HG02943 (cell line): ENCODE results near the gene CCL18.
A peak's percentile ranks its signal among the peaks of the same experiment; 100 is the strongest.
"Not testable (repeated sequence)": the region's sequence is repeated elsewhere in the genome, so short reads cannot be mapped to it uniquely, and the experiment has no call there.

Experiments used
- ATAC-seq: cut with Tn5 transposase; IDR thresholded peaks from one replicate; pipeline ENCODE4 v1.9.1; 2021; ENCODE audit warnings: mild to moderate bottlenecking, low read depth, moderate library complexity; ENCODE audit not compliant: unreplicated experiment

The CCL18 gene

DNA sequence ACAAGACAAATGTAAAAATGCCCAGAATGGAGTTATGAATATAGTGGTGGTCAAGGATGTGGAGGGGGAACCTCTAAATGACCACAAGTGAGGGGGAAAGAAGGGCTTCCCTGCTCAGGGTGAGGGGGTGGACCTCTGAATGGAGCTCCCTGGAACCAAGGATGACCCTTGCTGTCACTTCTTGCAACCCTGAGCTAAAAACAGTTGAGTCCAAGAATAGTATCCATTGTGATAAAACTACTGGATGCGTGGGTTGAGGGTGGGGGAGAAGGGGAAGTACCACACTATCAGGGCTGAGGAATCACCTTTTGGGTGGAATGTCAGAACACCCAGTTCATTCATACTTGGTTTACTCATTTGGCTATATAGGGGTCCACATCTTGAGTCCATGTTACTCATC, 34.9 kb downstream of the CCL18 start:
- ATAC-seq = not testable (repeated sequence)

- ATAC-seq = peak; percentile 77
Observed at GRCh38 chr17:36103401-36103975, 39.4 kb downstream of the CCL18 start, which contains the start of gene CCL4. Gene CCL4 (plus strand): TSS chr17:36103827. CDS start chr17:36103906, 79 bp downstream.

GRCh38 chr17:36104246-36104645, 40.2 kb downstream of the CCL18 start:
- not testable (repeated sequence) for ATAC-seq

DNA sequence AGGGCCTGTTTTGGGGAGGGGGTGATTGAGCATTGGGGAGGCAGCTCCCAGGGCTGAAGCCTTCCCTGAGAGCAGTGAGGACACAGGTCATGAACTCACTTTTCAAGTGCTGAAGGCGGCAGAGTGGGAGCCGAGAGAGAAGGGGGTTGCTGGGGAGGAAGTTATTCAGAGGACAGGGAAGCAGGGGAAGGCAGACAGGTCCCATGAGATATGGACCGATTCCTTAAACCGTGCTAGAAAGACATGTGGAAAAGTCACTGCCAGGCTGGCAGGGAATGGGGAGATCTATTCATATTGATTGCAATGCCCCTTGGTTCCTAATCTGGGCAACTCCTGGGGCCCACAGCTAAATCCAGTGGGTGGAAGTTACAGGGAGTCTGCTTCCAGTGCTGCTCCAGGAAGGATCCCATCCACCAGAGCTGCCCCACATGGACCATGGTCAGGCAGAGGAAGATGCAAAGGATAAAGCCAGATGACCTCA, 40.7 kb downstream of the CCL18 start:
- ATAC-seq = no peak

DNA sequence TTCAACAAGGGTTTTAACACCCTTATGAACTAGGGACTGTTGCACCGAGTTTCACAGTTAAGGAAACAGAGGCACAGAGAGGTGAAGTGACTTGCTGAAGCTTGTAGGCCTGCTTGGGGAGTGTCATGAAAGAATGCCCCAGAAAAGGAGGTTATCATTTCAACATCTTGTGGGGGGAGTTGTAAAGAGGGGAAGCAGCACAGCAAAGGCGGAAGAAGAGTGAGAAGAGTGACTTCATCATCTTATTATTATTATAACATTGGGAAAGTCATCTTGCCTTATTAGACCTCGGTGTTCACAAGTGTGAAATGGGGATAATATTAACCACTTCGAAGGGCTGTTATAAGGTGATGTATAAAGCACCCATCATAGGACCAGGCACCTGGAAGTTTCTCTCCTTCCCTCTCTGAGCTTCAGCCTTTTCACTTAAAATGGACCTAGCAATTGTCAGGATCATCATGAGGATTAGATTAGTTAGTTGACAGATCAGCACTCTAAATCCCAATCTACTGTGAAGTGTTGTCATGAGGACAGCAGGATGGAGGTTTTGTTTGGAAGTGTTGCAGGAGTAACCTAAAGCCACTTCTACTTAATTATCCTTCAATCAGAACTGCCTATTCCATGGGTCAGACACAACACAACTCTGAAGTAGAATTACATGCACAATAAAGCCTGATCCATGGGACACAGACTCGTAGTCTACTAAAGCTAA, 41.9 kb downstream of the CCL18 start:
- ATAC-seq = no peak

- ATAC-seq = no peak
Observed at GRCh38 chr17:36106493-36106835, 42.4 kb downstream of the CCL18 start.

- ATAC-seq = no peak
Observed at GRCh38 chr17:36107660-36108059, 43.6 kb downstream of the CCL18 start.

- not testable (repeated sequence) for ATAC-seq
Observed at GRCh38 chr17:36108265-36108664, 44.2 kb downstream of the CCL18 start.

DNA sequence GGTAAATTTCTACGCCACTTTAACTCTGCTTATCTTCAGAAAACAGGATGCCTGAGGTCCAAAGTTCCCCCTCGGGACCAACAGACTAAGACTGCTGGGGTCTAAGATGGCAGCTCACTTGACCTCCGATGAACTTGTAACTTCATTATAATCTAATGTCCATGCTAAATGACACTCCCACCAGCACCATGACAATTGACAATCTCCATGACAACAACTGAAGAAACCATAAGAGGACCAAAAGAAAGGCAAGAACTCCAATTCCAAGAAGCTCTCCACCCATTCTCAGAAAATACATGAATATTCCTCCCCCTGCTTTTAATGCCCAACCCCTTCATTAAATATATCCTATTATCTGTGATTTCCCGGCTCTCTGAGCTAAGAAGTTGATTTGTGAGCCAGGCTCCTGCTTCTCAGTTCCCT, 47.0 kb downstream of the CCL18 start:
- ATAC-seq = no peak

- ATAC-seq = no peak
Observed at GRCh38 chr17:36112572-36112971, 48.5 kb downstream of the CCL18 start.

DNA sequence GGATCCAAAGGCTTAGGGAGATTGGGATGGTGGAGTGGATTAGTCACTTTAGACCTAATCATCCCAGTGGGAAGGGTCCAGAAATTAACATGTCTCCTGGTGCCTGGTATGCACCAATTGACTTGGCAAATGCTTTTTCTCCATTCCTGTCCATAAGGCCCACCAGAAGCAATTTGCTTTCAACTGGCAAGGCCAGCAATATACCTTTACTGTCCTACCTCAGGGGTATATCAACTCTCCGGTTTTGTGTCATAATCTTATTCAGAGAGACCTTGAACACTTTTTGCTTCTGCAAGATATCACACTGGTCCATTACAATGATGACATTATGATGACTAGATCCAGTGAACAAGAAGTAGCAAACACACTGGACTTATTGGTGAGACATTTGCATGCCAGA, 49.1 kb downstream of the CCL18 start:
- ATAC-seq = not testable (repeated sequence)

GRCh38 chr17:36114971-36115648, 51.0 kb downstream of the CCL18 start:
- ATAC-seq = not testable (repeated sequence)

DNA sequence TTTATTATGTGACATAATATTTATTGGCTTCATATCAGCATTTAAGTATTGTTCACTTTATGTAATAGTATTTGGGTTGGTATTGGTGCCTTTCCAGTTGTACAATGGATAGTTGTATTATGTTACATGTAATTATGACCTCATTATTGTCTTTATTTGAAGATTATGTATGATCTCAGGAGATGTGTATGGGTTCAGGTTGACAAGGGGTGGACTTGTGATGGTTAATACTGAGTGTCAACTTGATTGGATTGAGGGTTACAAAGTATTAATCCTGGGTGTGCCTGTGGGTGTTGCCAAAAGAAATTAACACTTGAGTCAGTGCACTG, 51.5 kb downstream of the CCL18 start:
- ATAC-seq = not testable (repeated sequence)

- no peak for ATAC-seq
Observed at GRCh38 chr17:36117505-36118382, 53.7 kb downstream of the CCL18 start.

DNA sequence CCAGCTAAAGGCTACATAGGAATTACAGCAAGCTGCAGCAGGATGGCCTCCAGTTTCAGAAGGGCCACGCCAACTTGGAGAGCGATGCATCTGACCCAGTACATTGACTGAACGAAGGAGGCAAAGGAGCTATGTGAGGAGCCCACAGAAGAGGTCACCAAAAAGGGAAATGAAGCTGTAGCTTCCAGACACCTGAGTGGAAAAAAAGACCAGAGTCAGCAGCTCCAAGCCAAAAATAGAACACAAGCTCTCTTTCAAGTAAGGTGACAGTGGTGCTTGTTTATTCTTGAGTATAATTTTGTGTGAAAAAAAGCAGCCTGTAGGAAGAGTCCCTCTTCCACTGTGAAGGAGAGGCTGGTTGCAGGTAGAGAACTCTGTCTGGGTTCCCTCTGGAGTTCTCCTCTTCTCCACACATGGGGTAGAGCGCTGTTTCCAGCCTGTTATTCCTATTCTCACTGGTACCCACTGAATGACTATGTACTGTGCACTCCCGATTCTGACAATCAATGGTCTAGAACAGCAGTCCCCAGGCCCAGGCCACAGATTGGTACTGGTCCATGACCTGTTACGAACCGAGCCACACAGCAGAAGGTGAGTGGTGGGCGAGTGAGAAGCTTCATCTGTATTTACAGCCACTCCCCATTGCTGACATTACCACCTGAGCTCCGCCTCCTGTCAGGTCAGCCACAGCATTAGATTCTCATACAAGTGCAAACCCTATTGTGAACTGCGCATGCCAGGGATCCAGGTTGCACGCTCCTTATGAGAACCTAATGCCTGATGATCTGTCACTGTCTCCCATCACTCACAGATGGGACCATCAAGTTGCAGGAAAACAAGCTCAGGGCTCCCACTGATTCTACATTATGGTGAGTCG, 54.6 kb downstream of the CCL18 start:
- ATAC-seq = no peak

- no peak for ATAC-seq
Observed at GRCh38 chr17:36120221-36120620, 56.1 kb downstream of the CCL18 start.

DNA sequence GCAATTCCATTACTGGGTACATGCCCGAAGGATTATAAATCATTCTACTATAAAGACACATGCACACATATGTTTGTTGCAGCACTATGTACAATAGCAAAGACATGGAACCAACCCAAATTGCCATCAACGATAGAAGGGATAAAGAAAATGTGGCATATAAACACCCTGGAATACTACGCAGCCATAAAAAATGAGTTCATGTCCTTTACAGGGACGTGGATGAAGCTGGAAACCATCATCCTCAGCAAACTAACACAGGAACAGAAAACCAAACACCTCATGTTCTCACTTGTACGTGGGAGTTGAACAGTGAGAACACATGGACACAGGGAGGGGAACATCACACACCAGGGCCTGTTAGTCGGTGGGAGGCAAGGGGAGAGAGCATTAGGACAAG, 57.0 kb downstream of the CCL18 start:
- ATAC-seq = not testable (repeated sequence)
